Endothelial cell (in vitro differentiated cells): ENCODE data around the gene ZG16B. TPM values are rescaled to one million over a fixed set of nuclear protein-coding genes. Genes with fewer than 3 reads are reported as not detected.

Experiments used
- DNase-seq: peaks from one replicate; pipeline ENCODE4 v3.0.0; 2021; ENCODE audit warnings: low spot score
- H3K27ac Mint-ChIP-seq: one replicate; pipeline ENCODE4 v1.8.0; 2021; ENCODE audit warnings: mixed read lengths, inconsistent platforms; ENCODE audit not compliant: unreplicated experiment
- H3K27me3 Mint-ChIP-seq: one replicate; pipeline ENCODE4 v1.8.0; 2021; ENCODE audit warnings: mild to moderate bottlenecking, moderate library complexity, mixed read lengths, inconsistent platforms; ENCODE audit not compliant: unreplicated experiment
- H3K36me3 Mint-ChIP-seq: one replicate; pipeline ENCODE4 v1.8.0; 2021; ENCODE audit warnings: mild to moderate bottlenecking, low read depth, mixed read lengths, inconsistent platforms; ENCODE audit not compliant: unreplicated experiment
- H3K4me1 Mint-ChIP-seq: one replicate; pipeline ENCODE4 v1.8.0; 2021; ENCODE audit warnings: mild to moderate bottlenecking, mixed read lengths, inconsistent platforms; ENCODE audit not compliant: unreplicated experiment
- H3K4me3 Mint-ChIP-seq: one replicate; pipeline ENCODE4 v1.8.0; 2021; ENCODE audit warnings: mild to moderate bottlenecking, mixed read lengths, inconsistent platforms; ENCODE audit not compliant: unreplicated experiment
- H3K9me3 Mint-ChIP-seq: one replicate; pipeline ENCODE4 v1.8.0; 2021; ENCODE audit warnings: mixed read lengths, inconsistent platforms; ENCODE audit not compliant: unreplicated experiment
- total RNA-seq: library from RNA; stranded (reverse); fragmentation: NEBNext Ultra II Directional; extraction: Animal tissue kit (Norgen Biotek cat#: 25700); gene quantifications from one replicate; pipeline ENCODE4 v1.2.1, GENCODE V29; 2021; ENCODE audit not compliant: unreplicated experiment
- TF ChIP-seq, protein P1 (sequence below): fragments of 200-600 bp; sonication (generic); IDR thresholded peaks from one replicate; pipeline ENCODE4 v1.5.0; 2021; ENCODE audit warnings: antibody characterized with exemption; ENCODE audit not compliant: unreplicated experiment

The ZG16B gene
- total RNA-seq, 1 donor from 2014 or later: 1.3 TPM

DNA sequence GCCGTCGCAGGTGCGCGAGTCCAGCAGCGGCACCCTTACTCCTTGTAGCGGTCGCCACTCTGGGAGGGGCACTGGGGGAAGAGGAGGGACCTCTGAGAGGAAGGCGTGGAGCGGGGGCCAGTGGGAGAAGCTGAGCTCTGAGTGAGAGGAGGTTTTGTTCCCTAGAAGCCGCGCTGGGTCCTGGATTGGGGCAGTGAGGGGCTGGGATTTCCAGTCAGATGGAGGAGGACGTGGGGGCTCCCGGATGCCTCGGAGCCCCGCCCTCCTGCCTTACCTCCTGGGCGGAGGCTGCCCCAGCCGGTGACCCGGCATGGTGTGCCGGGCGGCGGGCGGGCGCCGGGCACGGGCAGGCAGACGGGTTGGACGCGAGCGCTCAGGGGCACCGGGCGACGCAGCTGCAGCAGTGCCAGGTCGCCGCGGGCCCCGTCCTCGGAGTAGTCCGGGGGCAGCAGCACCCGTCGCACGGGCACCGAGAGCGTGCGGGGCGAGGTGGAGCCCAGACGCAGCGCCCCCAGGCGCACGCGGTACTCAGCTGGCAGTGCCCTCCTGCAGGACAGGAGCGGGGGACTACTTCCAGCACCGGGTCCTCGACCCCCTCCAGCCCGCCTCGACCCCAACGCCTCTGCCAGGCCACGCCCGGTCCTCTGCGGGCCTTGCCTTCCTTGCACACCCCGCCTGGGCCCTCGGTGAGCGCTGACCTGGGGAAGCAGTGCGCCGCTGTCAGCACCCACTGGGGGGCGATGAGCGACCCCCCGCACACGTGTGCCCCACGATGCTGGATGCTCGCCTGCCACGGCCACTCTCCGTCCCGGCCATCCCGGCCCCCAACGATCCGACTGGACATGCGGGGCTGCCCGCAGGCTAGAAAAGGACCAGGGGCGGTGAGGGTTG is 44.8 kb upstream of the ZG16B start:
- H3K27me3 Mint-ChIP-seq: peaks cover 10% of the 10 kb centered on the region
- no peak overlapping the region for H3K27ac Mint-ChIP-seq
- DNase-seq: no peak
- no peak overlapping the region for H3K4me3 Mint-ChIP-seq
- H3K9me3 Mint-ChIP-seq: no peaks in the 10 kb centered on the region
- no peaks in the 10 kb centered on the region for H3K36me3 Mint-ChIP-seq
- no peaks in the 10 kb centered on the region for H3K4me1 Mint-ChIP-seq
- TF ChIP-seq, protein P1, sequence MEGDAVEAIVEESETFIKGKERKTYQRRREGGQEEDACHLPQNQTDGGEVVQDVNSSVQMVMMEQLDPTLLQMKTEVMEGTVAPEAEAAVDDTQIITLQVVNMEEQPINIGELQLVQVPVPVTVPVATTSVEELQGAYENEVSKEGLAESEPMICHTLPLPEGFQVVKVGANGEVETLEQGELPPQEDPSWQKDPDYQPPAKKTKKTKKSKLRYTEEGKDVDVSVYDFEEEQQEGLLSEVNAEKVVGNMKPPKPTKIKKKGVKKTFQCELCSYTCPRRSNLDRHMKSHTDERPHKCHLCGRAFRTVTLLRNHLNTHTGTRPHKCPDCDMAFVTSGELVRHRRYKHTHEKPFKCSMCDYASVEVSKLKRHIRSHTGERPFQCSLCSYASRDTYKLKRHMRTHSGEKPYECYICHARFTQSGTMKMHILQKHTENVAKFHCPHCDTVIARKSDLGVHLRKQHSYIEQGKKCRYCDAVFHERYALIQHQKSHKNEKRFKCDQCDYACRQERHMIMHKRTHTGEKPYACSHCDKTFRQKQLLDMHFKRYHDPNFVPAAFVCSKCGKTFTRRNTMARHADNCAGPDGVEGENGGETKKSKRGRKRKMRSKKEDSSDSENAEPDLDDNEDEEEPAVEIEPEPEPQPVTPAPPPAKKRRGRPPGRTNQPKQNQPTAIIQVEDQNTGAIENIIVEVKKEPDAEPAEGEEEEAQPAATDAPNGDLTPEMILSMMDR: no peak

GRCh38 chr16:2786061-2786825 is 43.9 kb upstream of the ZG16B start:
- H3K27ac Mint-ChIP-seq: no peak overlapping the region
- no peak for DNase-seq
- peak overlapping the region; percentile 67 for H3K4me3 Mint-ChIP-seq
- H3K9me3 Mint-ChIP-seq: no peaks in the 10 kb centered on the region
- H3K36me3 Mint-ChIP-seq: no peaks in the 10 kb centered on the region
- H3K4me1 Mint-ChIP-seq: no peaks in the 10 kb centered on the region
- TF ChIP-seq, protein P1: no peak
- peaks cover 10% of the 10 kb centered on the region for H3K27me3 Mint-ChIP-seq

DNA sequence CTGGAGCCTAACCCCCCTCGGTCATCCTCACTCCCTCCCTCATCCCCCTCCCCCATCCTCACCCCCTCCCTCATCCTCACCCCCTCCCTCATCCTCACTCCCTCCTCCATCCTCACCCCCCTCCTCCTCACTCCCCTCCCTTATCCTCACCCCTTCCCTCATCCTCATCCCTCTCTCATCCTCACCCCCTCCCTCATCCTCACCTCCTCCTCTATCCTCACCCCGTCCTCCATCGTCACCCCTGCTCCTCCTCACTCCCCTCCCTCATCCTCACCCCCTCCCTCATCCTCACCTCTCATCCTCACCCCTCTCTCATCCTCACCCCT is 43.3 kb upstream of the ZG16B start:
- TF ChIP-seq, protein P1: no peak
- Mint-ChIP-seq H3K27ac (no peak overlapping the region), H3K36me3 (no peaks in the 10 kb centered on the region), H3K4me1 (no peaks in the 10 kb centered on the region), H3K4me3 (no peak overlapping the region), H3K27me3 (peaks cover 10% of the 10 kb centered on the region), H3K9me3 (no peaks in the 10 kb centered on the region)
- no peak for DNase-seq

- H3K4me1 Mint-ChIP-seq: no peaks in the 10 kb centered on the region
- no peaks in the 10 kb centered on the region for H3K36me3 Mint-ChIP-seq
- H3K9me3 Mint-ChIP-seq: no peaks in the 10 kb centered on the region
- peaks cover 10% of the 10 kb centered on the region for H3K27me3 Mint-ChIP-seq
- no peak within 1 kb of the TSS for H3K27ac Mint-ChIP-seq
- H3K4me3 Mint-ChIP-seq: no peak within 1 kb of the TSS
- TF ChIP-seq, protein P1: no peak
- no peak for DNase-seq
Observed at GRCh38 chr16:2787406-2787805, 42.7 kb upstream of the ZG16B start, which contains the start of gene PRSS33. Gene PRSS33 (minus strand): TSS chr16:2787560. CDS start chr16:2786547, 1,013 bp downstream.

DNA sequence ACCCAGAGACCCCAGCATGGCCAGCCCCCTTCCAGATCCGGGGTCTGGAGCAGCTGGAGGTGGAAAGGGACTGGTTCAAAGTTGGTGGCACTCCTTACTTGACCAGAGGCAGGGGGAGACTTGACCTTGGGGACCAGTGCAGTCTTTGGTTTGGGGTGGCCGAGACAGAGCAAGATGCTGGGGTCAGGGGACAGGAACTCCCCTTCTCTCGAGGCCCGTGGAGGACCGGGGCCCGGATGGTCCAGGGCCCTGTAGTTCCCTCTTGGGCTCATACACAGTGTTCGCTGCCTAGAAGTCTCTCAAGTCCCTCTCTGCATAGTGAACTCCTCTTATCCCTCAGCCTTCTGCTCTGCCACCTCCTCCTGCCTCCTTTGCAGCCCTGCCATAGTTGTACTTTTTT is 42.1 kb upstream of the ZG16B start:
- no peak for DNase-seq
- no peaks in the 10 kb centered on the region for H3K36me3 Mint-ChIP-seq
- peaks cover 10% of the 10 kb centered on the region for H3K27me3 Mint-ChIP-seq
- H3K4me1 Mint-ChIP-seq: no peaks in the 10 kb centered on the region
- TF ChIP-seq, protein P1: no peak
- no peaks in the 10 kb centered on the region for H3K9me3 Mint-ChIP-seq
- no peak overlapping the region for H3K4me3 Mint-ChIP-seq
- no peak overlapping the region for H3K27ac Mint-ChIP-seq
